ENCODE measurements around the gene ARHGEF35.
"Not testable (repeated sequence)": the region's sequence is repeated elsewhere in the genome, so short reads cannot be mapped to it uniquely, and the experiment has no call there.

ARHGEF35 gene

GRCh38 chr7:144195212-144195872 is at the start of gene ARHGEF35:
Gene ARHGEF35 (minus strand): TSS chr7:144195833. CDS start chr7:144188383, 7,450 bp downstream.
- not testable (repeated sequence) for H3K9me3 ChIP-seq, H4K20me1 ChIP-seq, H3K27me3 ChIP-seq, H3K4me3 ChIP-seq, H3K4me2 ChIP-seq, H3K36me3 ChIP-seq, H3K4me1 ChIP-seq, H3K9ac ChIP-seq, H3K27ac ChIP-seq

- not testable (repeated sequence) for H3K4me1 ChIP-seq, H3K27ac ChIP-seq, H3K36me3 ChIP-seq, H3K9ac ChIP-seq, H3K9me3 ChIP-seq, H3K27me3 ChIP-seq, H3K4me3 ChIP-seq, H4K20me1 ChIP-seq, H3K4me2 ChIP-seq
Observed at GRCh38 chr7:144245372-144245771, 49.7 kb upstream of the ARHGEF35 start.

GRCh38 chr7:144239365-144239764 is 43.7 kb upstream of the ARHGEF35 start, which contains the start of gene OR2A42:
Gene OR2A42 (minus strand): TSS chr7:144239605. CDS start chr7:144232843, 6,762 bp downstream.
- H3K4me2 ChIP-seq, H3K4me1 ChIP-seq, H4K20me1 ChIP-seq, H3K9ac ChIP-seq, H3K27ac ChIP-seq, H3K27me3 ChIP-seq, H3K9me3 ChIP-seq, H3K4me3 ChIP-seq, H3K36me3 ChIP-seq: not testable (repeated sequence)

GRCh38 chr7:144238530-144239082 is 43.0 kb upstream of the ARHGEF35 start:
- H3K4me3 ChIP-seq, result not testable (repeated sequence)

GRCh38 chr7:144233039-144233438 is 37.4 kb upstream of the ARHGEF35 start:
- not testable (repeated sequence) for H3K36me3 ChIP-seq, H3K27ac ChIP-seq, H3K9ac ChIP-seq, H4K20me1 ChIP-seq, H3K4me2 ChIP-seq, H3K27me3 ChIP-seq, H3K4me1 ChIP-seq, H3K4me3 ChIP-seq, H3K9me3 ChIP-seq

More at GRCh38 chr7:144238530-144239082, 43.0 kb upstream of the ARHGEF35 start:
- H3K9me3 ChIP-seq, H4K20me1 ChIP-seq, H3K4me1 ChIP-seq, H3K4me2 ChIP-seq, H3K36me3 ChIP-seq, H3K27ac ChIP-seq, H3K9ac ChIP-seq, H3K27me3 ChIP-seq: not testable (repeated sequence)

- not testable (repeated sequence) for H3K4me3 ChIP-seq, H3K27ac ChIP-seq, H3K27me3 ChIP-seq, H3K4me1 ChIP-seq, H4K20me1 ChIP-seq, H3K4me2 ChIP-seq, H3K9me3 ChIP-seq, H3K9ac ChIP-seq, H3K36me3 ChIP-seq
Observed at GRCh38 chr7:144231027-144231426, 35.4 kb upstream of the ARHGEF35 start.

GRCh38 chr7:144228810-144229209 is 33.2 kb upstream of the ARHGEF35 start:
- H3K4me3 ChIP-seq, H3K4me2 ChIP-seq, H3K4me1 ChIP-seq, H3K27ac ChIP-seq, H3K27me3 ChIP-seq, H3K9me3 ChIP-seq, H3K36me3 ChIP-seq, H3K9ac ChIP-seq, H4K20me1 ChIP-seq: not testable (repeated sequence)

- H3K4me2 ChIP-seq, H3K4me3 ChIP-seq, H3K9me3 ChIP-seq, H3K27ac ChIP-seq, H4K20me1 ChIP-seq, H3K36me3 ChIP-seq, H3K4me1 ChIP-seq, H3K27me3 ChIP-seq, H3K9ac ChIP-seq: not testable (repeated sequence)
Observed at GRCh38 chr7:144226866-144227265, 31.2 kb upstream of the ARHGEF35 start.

- not testable (repeated sequence) for H3K4me3 ChIP-seq, H3K9ac ChIP-seq, H3K4me1 ChIP-seq, H3K4me2 ChIP-seq, H3K36me3 ChIP-seq, H3K27me3 ChIP-seq, H4K20me1 ChIP-seq, H3K9me3 ChIP-seq, H3K27ac ChIP-seq
Observed at GRCh38 chr7:144223675-144224074, 28.0 kb upstream of the ARHGEF35 start.

- H3K9ac ChIP-seq, H3K27ac ChIP-seq, H3K4me1 ChIP-seq, H3K4me2 ChIP-seq, H3K27me3 ChIP-seq, H3K9me3 ChIP-seq, H3K4me3 ChIP-seq, H3K36me3 ChIP-seq, H4K20me1 ChIP-seq: not testable (repeated sequence)
Observed at GRCh38 chr7:144220531-144220930, 24.9 kb upstream of the ARHGEF35 start.

GRCh38 chr7:144219149-144219548 is 23.5 kb upstream of the ARHGEF35 start:
- not testable (repeated sequence) for H3K27ac ChIP-seq, H3K4me1 ChIP-seq, H3K36me3 ChIP-seq, H3K27me3 ChIP-seq, H3K9me3 ChIP-seq, H3K4me3 ChIP-seq, H3K4me2 ChIP-seq, H4K20me1 ChIP-seq, H3K9ac ChIP-seq

- H3K4me3 ChIP-seq, H3K27me3 ChIP-seq, H4K20me1 ChIP-seq, H3K27ac ChIP-seq, H3K4me2 ChIP-seq, H3K36me3 ChIP-seq, H3K9ac ChIP-seq, H3K4me1 ChIP-seq, H3K9me3 ChIP-seq: not testable (repeated sequence)
Observed at GRCh38 chr7:144218581-144218980, 22.9 kb upstream of the ARHGEF35 start.

GRCh38 chr7:144217200-144217599 is 21.6 kb upstream of the ARHGEF35 start:
- H3K9me3 ChIP-seq, H3K4me2 ChIP-seq, H3K27me3 ChIP-seq, H3K9ac ChIP-seq, H3K36me3 ChIP-seq, H3K4me3 ChIP-seq, H3K4me1 ChIP-seq, H3K27ac ChIP-seq, H4K20me1 ChIP-seq: not testable (repeated sequence)

- not testable (repeated sequence) for H3K4me1 ChIP-seq, H4K20me1 ChIP-seq, H3K9me3 ChIP-seq, H3K4me2 ChIP-seq, H3K4me3 ChIP-seq, H3K9ac ChIP-seq, H3K27me3 ChIP-seq, H3K36me3 ChIP-seq, H3K27ac ChIP-seq
Observed at GRCh38 chr7:144205306-144205705, 9.7 kb upstream of the ARHGEF35 start.

- H3K27ac ChIP-seq, H3K36me3 ChIP-seq, H3K9ac ChIP-seq, H3K4me2 ChIP-seq, H3K27me3 ChIP-seq, H3K4me1 ChIP-seq, H3K9me3 ChIP-seq, H4K20me1 ChIP-seq, H3K4me3 ChIP-seq: not testable (repeated sequence)
Observed at GRCh38 chr7:144203086-144203485, 7.5 kb upstream of the ARHGEF35 start.
